Activated CD4-positive, alpha-beta T cell treated with anti-CD3 and anti-CD28 coated beads, Interleukin-2, Interleukin-6, amounts not matched to agents 100 ng/mL and 50 ng/mL, durations not matched to agents 16 hours and 8 hours (primary cell): Measurements from ENCODE around the gene TBC1D1.
"Not testable (repeated sequence)": the region's sequence is repeated elsewhere in the genome, so short reads cannot be mapped to it uniquely, and the experiment has no call there.

Experiments
- DNase-seq: peaks from one replicate; pipeline ENCODE4 v3.0.0-alpha.2; 2020

The TBC1D1 gene

GRCh38 chr4:38020961-38021360 lies 130.1 kb downstream of the TBC1D1 start:
- DNase-seq = not testable (repeated sequence)

GRCh38 chr4:38021751-38022150 lies 130.9 kb downstream of the TBC1D1 start:
- no peak for DNase-seq

- DNase-seq = no peak
Observed at GRCh38 chr4:38023347-38024205, 132.7 kb downstream of the TBC1D1 start.

- DNase-seq = no peak
Observed at GRCh38 chr4:38024206-38024509, 133.3 kb downstream of the TBC1D1 start.

- no peak for DNase-seq
Observed at GRCh38 chr4:38025665-38026064, 134.8 kb downstream of the TBC1D1 start.

GRCh38 chr4:38026158-38026740 lies 135.4 kb downstream of the TBC1D1 start:
- DNase-seq = no peak

GRCh38 chr4:38030023-38030422 lies 139.1 kb downstream of the TBC1D1 start:
- DNase-seq = no peak

- peak; percentile 55 for DNase-seq
Observed at GRCh38 chr4:38034986-38035882, 144.3 kb downstream of the TBC1D1 start.

- no peak for DNase-seq
Observed at GRCh38 chr4:38036548-38036947, 145.7 kb downstream of the TBC1D1 start.

GRCh38 chr4:38037612-38038011 lies 146.7 kb downstream of the TBC1D1 start:
- no peak for DNase-seq

- DNase-seq = no peak
Observed at GRCh38 chr4:38040619-38041018, 149.7 kb downstream of the TBC1D1 start.

- DNase-seq = no peak
Observed at GRCh38 chr4:38044060-38044459, 153.2 kb downstream of the TBC1D1 start.

GRCh38 chr4:38045289-38045988 lies 154.6 kb downstream of the TBC1D1 start:
- DNase-seq = no peak

GRCh38 chr4:38046727-38047489 lies 156.0 kb downstream of the TBC1D1 start:
- DNase-seq = no peak

- DNase-seq = no peak
Observed at GRCh38 chr4:38049545-38050170, 158.8 kb downstream of the TBC1D1 start.

GRCh38 chr4:38050560-38051350 lies 159.9 kb downstream of the TBC1D1 start:
- DNase-seq = no peak

GRCh38 chr4:38055566-38055965 lies 164.7 kb downstream of the TBC1D1 start:
- no peak for DNase-seq

- DNase-seq = no peak
Observed at GRCh38 chr4:38056011-38056685, 165.3 kb downstream of the TBC1D1 start.

- DNase-seq = no peak
Observed at GRCh38 chr4:38058151-38058550, 167.3 kb downstream of the TBC1D1 start.

GRCh38 chr4:38060829-38061431 lies 170.0 kb downstream of the TBC1D1 start:
- DNase-seq = no peak
